SH-SY5Y (cell line): ENCODE data around the gene DAB2IP.
A peak's percentile ranks its signal among the peaks of the same experiment; 100 is the strongest.

Source experiments
- GATA2 ChIP-seq: IDR thresholded peaks from 2 replicates; pipeline ENCODE4 v1.6.1; 2011; ENCODE audit warnings: mild to moderate bottlenecking, low read depth, low read length
- GATA3 ChIP-seq: IDR thresholded peaks from 2 replicates; pipeline ENCODE4 v1.6.1; 2011; ENCODE audit warnings: low read depth, mild to moderate bottlenecking, low read length, moderate library complexity

The DAB2IP gene

DNA sequence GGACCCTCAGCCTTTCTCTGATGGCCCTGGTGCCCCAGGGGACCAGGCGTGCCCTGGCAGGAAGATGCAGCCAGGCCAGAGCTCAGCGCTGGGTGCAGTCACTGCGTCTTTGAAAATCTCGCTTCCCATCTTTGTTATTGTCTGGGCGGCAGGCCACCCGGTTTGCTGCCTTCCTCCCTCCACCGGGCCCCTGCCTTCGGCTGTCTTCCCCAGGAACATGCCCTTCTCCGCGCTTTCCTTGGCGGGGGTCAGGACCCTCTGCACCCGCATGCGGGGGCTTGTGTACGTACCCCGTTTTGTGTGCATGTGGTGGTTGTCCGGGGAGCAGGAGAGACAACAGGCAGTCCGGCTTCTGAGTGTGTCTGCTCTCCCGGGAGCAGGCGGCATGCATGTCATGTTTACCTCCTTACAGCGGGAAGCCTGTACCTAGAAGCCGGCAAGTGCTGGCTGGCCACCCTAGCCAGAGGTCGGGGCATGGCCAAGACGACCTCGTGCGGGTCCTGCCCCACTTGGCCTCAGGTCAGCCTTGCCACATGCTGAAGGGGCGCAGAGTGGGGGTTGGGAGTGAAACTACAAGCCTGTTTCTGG lies 49.5 kb downstream of the DAB2IP start:
- TF ChIP-seq GATA3 (no peak), GATA2 (peak; percentile 64)

DNA sequence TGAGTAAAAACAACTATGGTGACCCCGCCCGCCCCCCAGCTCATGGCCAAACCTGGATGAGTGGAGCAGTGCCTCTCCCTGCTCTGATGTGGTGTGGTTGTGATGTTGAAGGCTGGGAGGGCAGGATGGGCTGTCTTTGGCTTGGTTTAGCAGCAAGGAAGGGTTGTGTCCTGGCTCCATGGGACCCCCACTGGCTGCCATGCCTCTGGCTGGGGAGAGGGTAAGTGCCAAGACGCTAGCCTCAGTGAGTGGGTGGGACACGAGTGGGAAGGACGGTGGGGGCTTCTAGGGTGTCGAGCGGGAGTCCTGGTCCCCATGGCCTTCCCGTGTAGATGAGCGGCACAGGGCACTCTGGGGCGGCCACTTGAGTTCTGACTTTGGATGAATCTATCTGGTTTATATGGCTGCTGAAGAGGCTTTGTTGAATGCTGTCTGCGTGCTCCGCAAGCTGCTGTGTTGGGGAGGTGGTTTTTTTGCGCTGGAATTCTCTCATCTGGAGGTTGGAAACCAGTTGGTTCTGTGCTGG lies 50.4 kb downstream of the DAB2IP start:
- no peak for TF ChIP-seq GATA2
- no peak for TF ChIP-seq GATA3

DNA sequence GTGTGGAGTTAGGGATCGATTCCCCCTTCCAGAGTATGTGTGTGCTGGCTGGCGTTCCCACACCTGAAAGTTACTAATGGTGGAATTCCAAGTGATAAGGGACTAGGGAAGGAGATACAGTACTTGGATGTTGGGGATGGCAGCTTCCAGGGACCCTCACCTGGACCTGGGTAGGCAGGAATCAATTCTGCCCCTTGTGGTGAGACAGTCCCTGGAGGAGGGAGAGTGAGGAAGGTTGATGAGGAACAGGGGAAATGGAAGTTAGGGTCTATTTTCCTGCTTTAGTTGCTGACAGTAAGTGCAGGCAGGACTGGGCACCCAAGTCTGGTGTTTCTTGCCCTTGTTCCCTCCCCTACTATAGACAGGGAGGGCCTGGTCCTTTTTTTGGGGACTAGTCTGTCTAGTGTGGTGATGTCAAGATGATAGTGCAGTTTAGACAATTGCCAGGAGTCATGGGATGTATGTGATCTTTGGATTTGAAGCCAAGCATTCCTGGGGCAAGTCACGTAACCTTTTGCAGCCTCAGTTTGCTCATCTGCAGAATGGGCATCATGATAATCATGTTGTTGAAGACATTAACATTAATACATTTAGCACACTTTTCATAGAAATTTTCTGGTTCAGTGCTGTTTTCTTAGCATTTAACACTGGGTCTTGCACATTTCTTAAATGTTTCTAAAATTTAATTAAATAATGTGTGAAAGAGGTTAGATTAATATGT lies 51.7 kb downstream of the DAB2IP start:
- TF ChIP-seq GATA3 = no peak
- TF ChIP-seq GATA2 = no peak

DNA sequence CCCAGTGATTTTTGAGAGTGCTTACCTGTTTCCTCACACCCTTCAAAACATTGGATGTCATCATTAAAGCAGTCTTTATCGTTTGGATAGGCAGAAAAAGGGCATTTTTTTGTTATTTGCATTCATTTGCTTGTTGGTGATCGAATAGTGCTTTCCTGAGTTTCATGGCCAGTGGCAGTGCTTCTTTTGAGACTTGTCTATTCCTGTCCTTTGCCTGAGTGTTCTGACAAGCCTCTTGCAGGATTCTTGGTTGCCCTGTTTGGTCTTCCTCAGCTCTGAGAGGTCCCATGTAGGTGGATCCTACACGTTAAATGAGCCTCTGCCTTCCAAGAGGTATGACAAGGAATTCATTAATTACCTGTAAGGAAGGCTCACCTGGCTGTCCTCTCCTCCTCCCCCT lies 52.8 kb downstream of the DAB2IP start:
- no peak for TF ChIP-seq GATA2
- TF ChIP-seq GATA3 = no peak

DNA sequence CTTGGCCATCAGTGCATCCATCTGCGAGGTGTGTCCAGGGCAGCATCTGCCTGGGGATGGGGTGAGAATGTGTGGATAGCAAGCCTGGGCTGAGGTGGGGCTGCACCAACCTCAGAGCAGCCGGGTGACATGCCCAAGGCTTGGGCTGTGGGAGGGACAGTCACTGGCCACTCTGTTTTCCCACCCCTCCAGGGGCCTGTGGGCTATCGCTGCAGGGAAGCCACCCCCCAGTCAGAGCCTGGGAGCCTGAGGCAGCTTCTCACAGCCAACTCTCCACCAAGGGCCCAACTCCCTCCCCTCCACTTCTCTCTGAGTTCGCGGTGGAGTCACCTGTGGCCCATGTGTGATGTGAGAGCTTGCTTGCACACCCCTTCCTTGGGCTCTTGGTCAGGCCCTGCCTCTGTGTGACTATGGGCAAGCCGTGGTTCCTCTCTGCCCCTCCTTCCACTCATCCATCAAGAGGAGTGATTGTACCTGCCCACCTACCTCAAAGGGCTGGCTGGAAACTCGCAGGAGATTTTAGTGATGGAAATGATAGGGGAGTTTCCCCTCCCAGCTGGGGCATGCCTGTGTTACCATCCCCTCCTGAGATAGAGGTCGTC lies 54.8 kb downstream of the DAB2IP start:
- TF ChIP-seq GATA3 (no peak), GATA2 (no peak)

DNA sequence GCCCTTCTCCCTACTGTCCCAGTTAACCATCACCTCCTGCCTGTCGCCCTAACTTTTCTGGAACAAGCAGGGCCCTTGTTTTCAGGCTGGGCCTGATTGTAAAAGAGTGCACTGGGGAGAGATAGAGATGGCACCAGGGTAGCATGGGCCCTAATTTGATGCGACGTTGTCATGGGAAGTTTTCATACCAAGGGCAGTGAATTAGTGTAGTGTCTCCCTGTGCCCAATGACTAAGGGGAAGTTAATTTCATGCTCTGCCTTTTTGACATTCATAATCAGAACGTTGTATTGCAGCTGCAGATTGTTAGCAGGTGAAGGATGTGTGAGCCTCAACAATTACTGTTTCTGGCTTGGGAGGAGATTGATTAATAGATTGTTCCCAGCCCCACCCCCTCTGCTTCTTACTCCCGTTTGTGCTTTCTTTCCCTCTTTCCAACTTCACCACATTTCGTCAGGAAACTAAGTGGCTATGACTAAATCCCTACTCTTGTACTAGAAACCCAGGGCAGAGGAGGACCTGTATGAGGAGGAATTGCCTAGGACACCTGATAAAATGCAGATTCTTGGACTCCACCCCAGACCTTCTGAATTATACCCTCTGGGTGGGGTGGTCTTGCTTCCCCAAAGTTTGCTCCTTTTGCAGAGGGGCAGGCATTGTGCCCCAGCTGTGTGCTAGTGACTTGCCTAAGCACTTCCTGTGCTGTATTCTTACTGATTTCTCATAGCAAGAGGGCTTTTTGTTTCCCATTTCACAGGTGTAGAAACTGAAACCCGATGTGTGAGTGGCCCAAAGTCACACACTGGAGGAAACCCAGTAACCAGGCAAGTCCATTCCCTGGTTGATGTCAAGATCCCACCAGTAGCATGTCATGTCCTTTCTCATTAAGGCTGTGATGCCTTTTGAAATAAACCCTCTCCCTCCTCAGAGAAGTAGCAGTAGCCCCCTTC lies 56.3 kb downstream of the DAB2IP start:
- TF ChIP-seq GATA2 = no peak
- no peak for TF ChIP-seq GATA3

DNA sequence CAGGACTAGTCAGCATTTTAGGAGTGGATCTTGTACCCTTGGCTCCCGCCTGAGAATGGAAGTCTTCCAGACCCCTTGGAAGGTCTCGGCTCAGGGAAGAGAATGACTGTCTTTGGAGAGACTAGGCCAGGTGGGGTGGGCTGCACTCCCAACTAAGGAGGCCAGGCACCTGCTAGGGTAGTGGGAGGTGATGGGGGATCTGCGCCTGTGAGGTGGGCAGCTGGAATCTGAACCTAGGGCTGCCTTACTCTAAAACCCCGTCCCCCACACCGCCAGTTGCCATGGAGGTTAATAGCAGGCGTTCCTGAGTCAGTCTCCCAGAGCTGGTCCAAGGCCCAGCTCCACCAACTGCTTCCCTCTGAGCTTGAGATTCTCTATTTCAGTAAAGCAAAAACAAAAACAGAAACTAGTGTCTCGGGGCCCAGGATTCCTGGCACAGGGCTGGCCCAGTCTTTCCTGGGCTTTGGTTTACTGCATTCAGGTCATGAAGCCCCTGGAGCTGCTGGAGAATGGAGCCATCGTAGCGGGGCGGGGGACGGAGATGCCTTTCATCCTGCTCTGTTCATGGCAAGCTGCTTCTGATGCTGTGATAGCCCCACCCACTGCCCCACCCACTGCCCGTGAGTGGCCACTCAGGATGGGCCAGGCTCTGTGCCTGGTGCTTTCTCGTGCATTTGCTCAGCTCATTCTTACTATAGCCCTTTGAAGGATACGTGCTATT lies 57.5 kb downstream of the DAB2IP start:
- TF ChIP-seq GATA3 (no peak), GATA2 (no peak)

DNA sequence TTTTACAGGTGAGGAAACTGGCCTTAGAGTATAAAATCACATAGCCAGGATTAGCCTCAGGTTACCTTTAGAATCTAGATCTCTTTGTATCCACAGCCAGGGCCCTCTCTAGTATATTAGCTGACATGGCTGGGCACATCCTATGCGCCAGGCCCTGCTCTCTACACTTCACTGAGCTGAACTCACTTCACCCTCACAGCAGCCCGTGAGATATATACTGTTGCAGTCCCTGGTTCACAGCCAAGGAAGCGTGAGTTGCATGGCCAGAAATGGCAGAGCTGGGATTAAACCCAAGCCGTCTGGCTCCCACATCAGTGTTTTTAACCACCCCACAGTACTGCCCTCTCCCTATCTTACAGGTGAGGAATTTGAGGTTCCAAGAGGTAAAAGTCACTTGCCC lies 58.4 kb downstream of the DAB2IP start:
- TF ChIP-seq GATA3 (no peak), GATA2 (no peak)

DNA sequence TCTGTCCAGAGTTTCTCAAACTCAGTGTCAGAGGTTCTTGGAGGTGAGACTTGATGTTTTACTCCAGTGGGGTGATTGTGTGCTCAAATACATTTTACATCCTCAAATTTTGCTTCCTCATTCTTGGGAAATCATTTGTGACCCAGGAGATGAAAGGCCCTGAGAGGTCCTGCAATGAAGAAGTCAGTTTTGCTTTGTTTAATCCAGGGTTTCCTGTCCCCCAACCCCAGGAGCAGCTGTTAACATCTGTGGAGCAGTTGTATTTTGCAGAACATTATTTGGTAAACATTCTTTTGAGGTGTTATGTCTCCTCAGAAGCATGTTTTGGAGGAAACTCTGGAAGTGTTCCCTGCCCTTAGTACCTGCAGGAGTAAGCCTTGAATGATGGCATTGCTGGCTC lies 59.8 kb downstream of the DAB2IP start:
- no peak for TF ChIP-seq GATA3
- TF ChIP-seq GATA2 = no peak

DNA sequence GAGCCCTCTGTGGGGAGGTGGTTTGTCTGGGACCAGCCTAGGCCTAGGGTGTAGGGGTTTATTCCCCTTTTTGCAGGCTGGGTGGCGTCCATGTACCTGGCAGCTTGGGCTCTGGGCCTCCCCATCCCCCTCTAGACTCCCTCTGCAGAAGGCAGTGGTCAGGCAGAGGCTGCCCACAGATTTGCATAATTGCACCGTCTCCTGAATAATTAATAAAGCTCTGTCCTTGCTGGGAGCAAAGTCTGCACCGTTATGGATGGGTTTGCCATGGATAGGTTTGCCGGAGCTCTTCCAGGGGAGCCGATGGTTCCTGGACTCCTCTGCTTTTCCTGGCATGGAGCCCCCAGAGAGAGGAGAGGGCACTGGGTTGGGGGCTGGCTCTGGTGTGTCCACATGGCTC lies 60.4 kb downstream of the DAB2IP start:
- TF ChIP-seq GATA2 (no peak), GATA3 (no peak)

DNA sequence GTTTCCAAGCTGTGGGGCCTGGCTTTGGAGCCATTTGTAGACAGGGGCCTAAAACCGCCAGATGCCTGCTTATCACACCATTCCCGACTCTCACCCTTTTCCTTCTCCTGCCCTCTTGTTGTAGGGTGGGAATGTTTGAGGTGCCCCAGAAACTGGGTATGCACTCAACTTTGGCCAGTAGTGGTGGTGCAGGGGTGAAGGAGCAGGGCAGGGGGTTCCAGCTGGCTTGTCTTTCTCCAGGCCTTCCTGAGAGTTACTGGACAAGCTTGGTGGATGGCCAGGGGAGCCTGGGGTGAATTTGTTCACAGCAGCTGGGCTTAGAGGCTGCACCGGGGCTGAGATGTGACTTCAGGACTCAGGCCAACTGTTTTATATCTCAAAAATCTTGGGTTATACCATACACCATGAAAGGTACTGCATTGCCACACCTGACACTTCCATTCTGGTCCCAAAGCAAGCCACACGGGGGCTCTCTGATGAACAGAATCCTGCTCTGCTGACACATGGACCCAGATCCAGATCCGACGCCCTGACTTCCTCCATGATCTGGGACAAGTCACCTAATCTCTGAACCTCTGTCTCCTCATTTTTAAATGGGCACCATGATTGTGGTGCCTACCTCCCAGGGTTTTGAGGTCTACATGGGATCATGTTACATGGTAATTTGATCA lies 62.1 kb downstream of the DAB2IP start:
- TF ChIP-seq GATA3 = no peak
- TF ChIP-seq GATA2 = no peak

DNA sequence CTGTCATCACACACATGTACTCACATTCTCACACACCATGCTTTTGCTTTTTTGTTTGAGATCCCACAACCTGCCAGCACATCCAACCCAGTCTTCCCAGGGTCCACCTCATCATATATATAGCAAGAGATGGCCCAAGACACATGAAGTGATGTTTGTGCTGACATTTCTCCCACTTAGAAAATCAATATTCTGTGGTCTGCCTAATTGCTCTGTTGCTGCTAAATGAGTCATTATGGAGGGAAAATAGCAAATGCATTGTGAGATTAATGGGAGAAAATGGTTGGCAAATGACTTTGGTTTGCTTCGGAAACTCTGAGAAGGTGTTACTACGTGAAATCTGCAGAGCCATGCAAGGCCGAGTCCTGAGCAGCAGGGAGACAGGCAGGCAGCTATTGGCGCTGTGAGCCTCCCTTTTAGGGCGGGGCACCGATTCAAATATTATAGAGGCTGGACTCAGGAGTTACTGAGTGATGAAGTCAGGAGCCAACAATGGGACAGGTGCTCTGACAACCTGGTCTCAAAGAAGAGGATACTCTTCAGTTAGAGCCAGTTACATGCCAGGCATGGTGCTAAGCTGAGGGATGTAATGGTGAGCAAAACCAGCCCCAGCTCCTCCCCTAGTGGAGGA lies 62.8 kb downstream of the DAB2IP start:
- TF ChIP-seq GATA3 (no peak), GATA2 (no peak)

DNA sequence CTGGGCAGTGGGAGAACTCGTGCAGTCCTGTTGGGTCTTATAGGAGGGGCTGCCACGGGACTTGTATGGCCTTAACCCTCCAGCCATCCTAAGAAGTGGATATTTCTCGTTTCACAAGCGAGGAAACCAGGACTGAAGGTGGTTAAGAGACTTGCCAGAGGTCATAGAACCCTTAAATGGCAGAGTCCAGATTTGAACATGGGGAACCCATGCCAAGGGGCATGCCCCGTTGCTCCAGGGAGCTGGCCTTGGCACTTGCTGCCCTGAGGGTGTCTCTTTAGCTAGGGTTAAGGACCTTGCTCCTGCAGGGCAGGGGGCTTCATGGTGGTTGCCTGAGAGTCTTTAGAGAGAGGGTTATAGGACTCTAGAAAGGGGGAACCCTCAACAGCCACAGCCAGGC lies 63.4 kb downstream of the DAB2IP start:
- TF ChIP-seq GATA3 = no peak
- TF ChIP-seq GATA2 = no peak
